H1 (cell line): ENCODE results near the gene LIMK1. TPM values are rescaled to one million over a fixed set of nuclear protein-coding genes. Genes with fewer than 3 reads are reported as not detected.

Source experiments
- CTCF ChIA-PET: fragments of 300-600 bp; sonication (Branson Sonifier 250); formaldehyde crosslinking; loops from one replicate; lab custom pipeline; 2021; ENCODE audit not compliant: partially characterized antibody; lab: Charles Lee
- POLR2A ChIA-PET: fragments of 300-600 bp; sonication (Branson Sonifier 250); formaldehyde crosslinking; loops from one replicate; lab custom pipeline; 2021; ENCODE audit warnings: inconsistent platforms; ENCODE audit not compliant: partially characterized antibody; lab: Charles Lee
- DNase-seq, 2 experiments: peaks; one replicate each; pipeline versions ENCODE4 v3.0.0 to v3.0.0-alpha.2; 2010 to 2022; ENCODE audit warnings: low spot score in 2 of 2, low read depth in 1 of 2, mixed read lengths in 1 of 2
- FAIRE-seq: peaks from 2 replicates; lab custom pipeline; 2011; peaks lifted over from hg19 to GRCh38; lab: Jason Lieb, UNC
- H2AFZ ChIP-seq: 2 replicates; pipeline ENCODE4 v1.8.1; 2012; ENCODE audit warnings: low read length, inconsistent platforms
- H2AK5ac ChIP-seq: 2 replicates; pipeline ENCODE4 v1.6.1; 2013; ENCODE audit warnings: low read depth, low read length
- H2BK120ac ChIP-seq: replicated peaks from 2 replicates; pipeline ENCODE3; 2013; ENCODE audit warnings: low read depth, low read length, inconsistent platforms
- H2BK12ac ChIP-seq: 2 replicates; pipeline ENCODE4 v1.6.1; 2013; ENCODE audit warnings: low read depth, low read length
- H2BK15ac ChIP-seq: 2 replicates; pipeline ENCODE4 v1.6.1; 2013; ENCODE audit warnings: low read length
- H2BK20ac ChIP-seq: 2 replicates; pipeline ENCODE4 v1.6.1; 2013; ENCODE audit warnings: low read length
- H2BK5ac ChIP-seq: 2 replicates; pipeline ENCODE4 v1.6.1; 2013; ENCODE audit warnings: low read depth, low read length
- H3K14ac ChIP-seq: 2 replicates; pipeline ENCODE4 v1.6.1; 2013; ENCODE audit warnings: inconsistent platforms; ENCODE audit not compliant: insufficient read length
- H3K18ac ChIP-seq: 2 replicates; pipeline ENCODE4 v1.6.1; 2013; ENCODE audit warnings: low read length; ENCODE audit errors: extremely low read depth
- H3K23ac ChIP-seq: 2 replicates; pipeline ENCODE4 v1.6.1; 2013; ENCODE audit warnings: inconsistent platforms; ENCODE audit not compliant: insufficient read length
- H3K23me2 ChIP-seq: 2 replicates; pipeline ENCODE4 v1.6.1; 2013; ENCODE audit warnings: low read depth, low read length
- H3K27ac ChIP-seq: 2 replicates; pipeline ENCODE4 v1.6.1; 2011; ENCODE audit warnings: low read depth, low read length, inconsistent platforms
- H3K27me3 ChIP-seq, 4 experiments: replicated peaks in 1 of 4; 1 replicate in 1 of 4; 2 replicates in 3 of 4; pipeline versions ENCODE4 v1.6.1 to v1.8.1; 2011 to 2013; ENCODE audit warnings: low read length in 3 of 4, mild to moderate bottlenecking in 3 of 4, inconsistent platforms in 2 of 4, mixed read lengths in 2 of 4, moderate library complexity in 1 of 4; ENCODE audit not compliant: control insufficient read depth in 3 of 4, insufficient read depth in 3 of 4; ENCODE audit errors: extremely low read depth in 1 of 4
- H3K36me3 ChIP-seq, 4 experiments: 2 replicates each; pipeline versions ENCODE4 v1.6.1 to v1.8.1; 2011 to 2013; ENCODE audit warnings: mild to moderate bottlenecking in 4 of 4, low read length in 3 of 4, moderate library complexity in 2 of 4, control low read depth in 1 of 4, inconsistent platforms in 1 of 4; ENCODE audit not compliant: insufficient read depth in 4 of 4, control insufficient read depth in 2 of 4
- H3K4ac ChIP-seq: replicated peaks from 2 replicates; pipeline ENCODE3; 2013; ENCODE audit warnings: low read length, low read depth, mixed read lengths, inconsistent platforms; ENCODE audit not compliant: insufficient read length
- H3K4me1 ChIP-seq, 4 experiments: replicated peaks in 1 of 4; 1 replicate in 1 of 4; 2 replicates in 3 of 4; pipeline versions ENCODE4 v1.6.1 to v1.8.1; 2011 to 2013; ENCODE audit warnings: low read length in 3 of 4, inconsistent platforms in 2 of 4, mixed read lengths in 1 of 4; ENCODE audit not compliant: insufficient read depth in 4 of 4, control insufficient read depth in 3 of 4
- H3K4me2 ChIP-seq, 2 experiments: 2 replicates each; pipeline versions ENCODE4 v1.6.1 to v1.8.1; 2011 to 2013; ENCODE audit warnings: low read depth in 2 of 2, low read length in 2 of 2, control low read depth in 1 of 2, inconsistent platforms in 1 of 2, mild to moderate bottlenecking in 1 of 2; ENCODE audit not compliant: insufficient read depth in 1 of 2
- H3K4me3 ChIP-seq, 4 experiments: fragments of 200-600, 300-600 bp in 1 of 4; sonication (generic), shearing (Covaris generic), sonication (Bioruptor Twin) in 1 of 4; 2 replicates each; pipeline versions ENCODE4 v1.5.1 to v1.8.1; 2011 to 2016; ENCODE audit warnings: low read length in 4 of 4, low read depth in 3 of 4, control low read depth in 2 of 4, inconsistent platforms in 2 of 4, mild to moderate bottlenecking in 2 of 4, mixed read lengths in 1 of 4, moderate library complexity in 1 of 4; ENCODE audit not compliant: insufficient read depth in 2 of 4; ENCODE audit errors: extremely low read depth in 1 of 4
- H3K56ac ChIP-seq: replicated peaks from 2 replicates; pipeline ENCODE3; 2013; ENCODE audit warnings: low read depth, mild to moderate bottlenecking, mixed read lengths, low read length, inconsistent platforms; ENCODE audit not compliant: insufficient read length
- H3K79me1 ChIP-seq: 2 replicates; pipeline ENCODE4 v1.6.1; 2013; ENCODE audit warnings: low read depth, low read length, control low read depth
- H3K79me2 ChIP-seq, 2 experiments: 2 replicates each; pipeline versions ENCODE4 v1.6.1 to v1.8.1; 2012 to 2013; ENCODE audit warnings: low read length in 2 of 2, mild to moderate bottlenecking in 2 of 2, inconsistent platforms in 1 of 2; ENCODE audit not compliant: insufficient read depth in 2 of 2, control insufficient read depth in 1 of 2
- H3K9ac ChIP-seq, 4 experiments: replicated peaks in 1 of 4; 1 replicate in 1 of 4; 2 replicates in 3 of 4; pipeline versions ENCODE4 v1.6.1 to v1.8.1; 2011 to 2013; ENCODE audit warnings: low read depth in 3 of 4, low read length in 3 of 4, control low read depth in 2 of 4, mild to moderate bottlenecking in 2 of 4, moderate library complexity in 2 of 4, inconsistent platforms in 1 of 4; ENCODE audit errors: extremely low read depth in 1 of 4
- H3K9me3 ChIP-seq, 2 experiments: 2 replicates each; pipeline versions ENCODE4 v1.6.1 to v1.8.1; 2012 to 2013; ENCODE audit warnings: mild to moderate bottlenecking in 2 of 2, moderate library complexity in 2 of 2, control low read depth in 1 of 2, inconsistent platforms in 1 of 2, low read depth in 1 of 2, low read length in 1 of 2, mixed read lengths in 1 of 2; ENCODE audit not compliant: insufficient read depth in 2 of 2
- H4K20me1 ChIP-seq, 2 experiments: replicated peaks in 1 of 2; 2 replicates each; pipeline versions ENCODE3 to v1.8.1; 2011 to 2013; ENCODE audit warnings: inconsistent platforms in 2 of 2, low read length in 2 of 2, mild to moderate bottlenecking in 1 of 2; ENCODE audit not compliant: insufficient read depth in 2 of 2, control insufficient read depth in 1 of 2
- H4K5ac ChIP-seq: 2 replicates; pipeline ENCODE4 v1.6.1; 2013; ENCODE audit warnings: low read length, low read depth, mixed read lengths, inconsistent platforms; ENCODE audit not compliant: insufficient read length
- H4K8ac ChIP-seq: 2 replicates; pipeline ENCODE4 v1.8.0; 2013; ENCODE audit warnings: mild to moderate bottlenecking, moderate library complexity, low read length, inconsistent platforms; ENCODE audit not compliant: insufficient read depth; ENCODE audit errors: extremely low read depth
- H4K91ac ChIP-seq: replicated peaks from 2 replicates; pipeline ENCODE3; 2013; ENCODE audit warnings: low read length, mixed read lengths, inconsistent platforms; ENCODE audit not compliant: insufficient read length
- CTBP2 ChIP-seq: IDR thresholded peaks from 2 replicates; pipeline ENCODE4 v1.7.0; 2011; ENCODE audit warnings: borderline replicate concordance, mild to moderate bottlenecking, moderate library complexity, mixed read lengths, low read length; ENCODE audit not compliant: insufficient read depth, insufficient read length
- CTCF ChIP-seq, 3 experiments: IDR thresholded peaks; 1 replicate in 2 of 3; 2 replicates in 1 of 3; pipeline versions ENCODE4 v1.5.1 to v1.6.1; 2011; ENCODE audit warnings: low read length in 3 of 3, mild to moderate bottlenecking in 3 of 3, inconsistent platforms in 2 of 3, low read depth in 1 of 3, moderate library complexity in 1 of 3; ENCODE audit not compliant: insufficient read depth in 1 of 3; ENCODE audit errors: control extremely low read depth in 1 of 3
- POU5F1 ChIP-seq: IDR thresholded peaks from 2 replicates; pipeline ENCODE4 v1.6.1; 2011; ENCODE audit warnings: low read depth, mild to moderate bottlenecking, low read length, moderate library complexity
- RAD21 ChIP-seq, 2 experiments: IDR thresholded peaks in 1 of 2; conservative IDR thresholded peaks in 1 of 2; 2 replicates each; pipeline ENCODE4 v1.6.1; 2011; ENCODE audit warnings: low read depth in 2 of 2, low read length in 2 of 2, improper control_type of control experiment in 1 of 2, inconsistent platforms in 1 of 2, mild to moderate bottlenecking in 1 of 2, moderate library complexity in 1 of 2
- WGBS, 2 experiments: shearing (Covaris generic) in 1 of 2; methylation state at CpG; one replicate each; pipeline versions ENCODE4 v1.1.6 to v1.1.7; 2013 to 2015; ENCODE audit warnings: low lambda C conversion rate in 2 of 2, mixed read lengths in 2 of 2, inconsistent platforms in 1 of 2, low coverage in 1 of 2, missing lambda C conversion rate in 1 of 2; ENCODE audit not compliant: insufficient replicate concordance in 2 of 2, insufficient coverage in 1 of 2, insufficient read length in 1 of 2; ENCODE audit errors: extremely low coverage in 1 of 2, missing lambda C conversion rate in 1 of 2; 5-methylcytosine and 5-hydroxymethylcytosine counted together
- polyA plus RNA-seq, 7 experiments: library from polyadenylated mRNA; depleted of rRNA in 3 of 7; stranded (reverse) in 5 of 7; unstranded in 2 of 7; fragments of >200 nt in 5 of 7; fragments of 200-250 nt in 2 of 7; gene quantifications; 1 replicate in 5 of 7; 2 replicates in 1 of 7; 4 replicates in 1 of 7; pipeline versions ENCODE4 v1.2.1 to v1.2.3, GENCODE V29; 2011 to 2013; ENCODE audit warnings: missing spikeins in 2 of 7, mixed read lengths in 2 of 7
- total RNA-seq: library from RNA; stranded (reverse); fragmentation: NEBNext Ultra II Directional; extraction: Animal tissue kit (Norgen Biotek cat#: 25700); gene quantifications from 2 replicates; pipeline ENCODE4 v1.2.1, GENCODE V29; 2021

LIMK1 gene
- total and polyA plus RNA-seq, 2 of the 8 experiments (the other 6 are each of a cell fraction or from before 2014, with no cell fraction given) = 93.5 to 108 TPM

- Histone ChIP-seq H3K27me3 (no peaks in the 10 kb centered on the region), H2BK20ac (no peak overlapping the region), H3K36me3 (no peaks in the 10 kb centered on the region), H3K4ac (no peak overlapping the region), H3K18ac (no peak overlapping the region), H3K4me1 (no peaks in the 10 kb centered on the region), H2BK120ac (no peak overlapping the region), H2BK12ac (no peak overlapping the region), H3K56ac (no peak overlapping the region), H3K79me1 (no peaks in the 10 kb centered on the region), H2AK5ac (no peak overlapping the region), H3K9me3 (peaks cover 0 to 2% of the 10 kb centered on the region in 2 experiments; a peak in 1 of 4 replicates), H3K9ac (no peak overlapping the region), H3K27ac (no peak overlapping the region), H4K8ac (no peak overlapping the region), H3K23me2 (no peaks in the 10 kb centered on the region), H2BK5ac (no peak overlapping the region), H3K23ac (no peak overlapping the region), H3K14ac (no peak overlapping the region), H3K4me2 (no peak overlapping the region), H4K5ac (no peak overlapping the region), H4K20me1 (no peaks in the 10 kb centered on the region), H3K79me2 (no peaks in the 10 kb centered on the region), H2BK15ac (no peak overlapping the region), H2AFZ (no peak overlapping the region), H3K4me3 (no peak overlapping the region), H4K91ac (no peak overlapping the region)
- DNase-seq (peak in 1 of 2 experiments; percentile 56), FAIRE-seq (no peak)
- POLR2A ChIA-PET = interaction anchor here (1.1 to 3.1 kb wide), 3 partner anchors 9 to 28 kb away, joined by 4 to 18 read pairs (median 5); partner anchors contain the start of gene EIF4H
- WGBS, 2 experiments = 44% methylated on average over 7 of the region's 7 CpGs; no CpG with 5 or more reads in 1 of the 2 experiments
- TF ChIP-seq CTBP2 (no peak), POU5F1 (no peak), RAD21 (IDR thresholded peaks at IDR 0.05 in 1 of 2, conservative IDR thresholded peaks at IDR 0.05 in 1 of 2; ENCODE audit: low read depth in 2 of 2, low read length in 2 of 2) (peak; percentile 48 to 62; a peak in 3 of 4 replicates), CTCF (IDR thresholded peaks at IDR 0.05; ENCODE audit: control extremely low read depth in 1 of 3, insufficient read depth in 1 of 3, low read depth in 1 of 3, low read length in 3 of 3) (peak; percentile 23 to 72 (median 51))
- CTCF ChIA-PET = interaction anchor here (0.6 to 3.0 kb wide), 26 partner anchors 10 to 315 kb away, joined by 3 to 22 read pairs (median 4); partner anchors contain the start of genes EIF4H and ELN
Observed at GRCh38 chr7:74164985-74165456, 81.4 kb downstream of the LIMK1 start.
